Glutamatergic neuron (in vitro differentiated cells): ENCODE results near the gene TCN1. TPM values are rescaled to one million over a fixed set of nuclear protein-coding genes. Genes with fewer than 3 reads are reported as not detected.
"Not testable (repeated sequence)": the region's sequence is repeated elsewhere in the genome, so short reads cannot be mapped to it uniquely, and the experiment has no call there.

Experiments
- DNase-seq: peaks from one replicate; pipeline ENCODE4 v3.0.0; 2022
- H3K27ac Mint-ChIP-seq: one replicate; pipeline ENCODE4 v1.8.0; 2020; ENCODE audit warnings: mild to moderate bottlenecking, mixed read lengths, inconsistent platforms; ENCODE audit not compliant: unreplicated experiment
- H3K27me3 Mint-ChIP-seq: one replicate; pipeline ENCODE4 v1.8.0; 2020; ENCODE audit warnings: mild to moderate bottlenecking, moderate library complexity, mixed read lengths, inconsistent platforms; ENCODE audit not compliant: unreplicated experiment
- H3K36me3 Mint-ChIP-seq: one replicate; pipeline ENCODE4 v1.8.0; 2020; ENCODE audit warnings: mild to moderate bottlenecking, mixed read lengths, inconsistent platforms; ENCODE audit not compliant: unreplicated experiment
- H3K4me1 Mint-ChIP-seq: one replicate; pipeline ENCODE4 v1.8.0; 2020; ENCODE audit warnings: mild to moderate bottlenecking, low read depth, mixed read lengths, inconsistent platforms; ENCODE audit not compliant: unreplicated experiment
- H3K4me3 Mint-ChIP-seq: one replicate; pipeline ENCODE4 v1.8.0; 2020; ENCODE audit warnings: mild to moderate bottlenecking, mixed read lengths, inconsistent platforms; ENCODE audit not compliant: unreplicated experiment
- H3K9me3 Mint-ChIP-seq: one replicate; pipeline ENCODE4 v1.8.0; 2020; ENCODE audit warnings: mild to moderate bottlenecking, moderate library complexity, mixed read lengths, inconsistent platforms; ENCODE audit not compliant: unreplicated experiment
- CTCF ChIP-seq: fragments of 200-600 bp; sonication (generic); IDR thresholded peaks from one replicate; pipeline ENCODE4 v1.5.0; 2021; ENCODE audit not compliant: partially characterized antibody, unreplicated experiment
- total RNA-seq: library from RNA; stranded (reverse); fragmentation: NEBNext Ultra II Directional; extraction: Animal tissue kit (Norgen Biotek cat#: 25700); gene quantifications from one replicate; pipeline ENCODE4 v1.2.1, GENCODE V29; 2021; ENCODE audit not compliant: unreplicated experiment

TCN1 gene
- total RNA-seq, 1 donor from 2014 or later, result not detected

GRCh38 chr11:59839615-59840014 is 26.7 kb downstream of the TCN1 start:
- Mint-ChIP-seq H3K36me3 (no peaks in the 10 kb centered on the region), H3K4me1 (no peaks in the 10 kb centered on the region), H3K4me3 (no peak overlapping the region)

DNA sequence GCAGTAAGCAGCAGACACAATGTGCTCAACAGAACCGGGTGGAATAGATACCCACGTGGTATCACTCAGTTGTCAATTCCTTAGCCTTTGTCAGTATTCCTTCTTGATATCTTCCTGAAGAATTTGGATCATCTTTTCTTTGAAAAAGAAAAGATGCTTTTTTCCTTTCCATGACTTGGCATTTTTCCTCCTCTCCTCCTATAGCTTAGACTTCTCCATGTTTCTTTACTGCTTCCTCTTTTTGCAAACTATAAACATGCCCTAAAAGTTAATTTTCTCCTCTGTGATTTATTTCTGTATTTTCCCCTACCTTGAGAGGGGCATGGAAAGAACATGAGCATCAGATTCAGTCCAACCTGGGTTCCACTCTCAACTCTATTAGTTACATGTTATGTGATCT is 32.7 kb downstream of the TCN1 start:
- DNase-seq, result no peak
- Mint-ChIP-seq H3K27me3 (no peaks in the 10 kb centered on the region), H3K36me3 (no peaks in the 10 kb centered on the region), H3K4me3 (no peak overlapping the region), H3K9me3 (peaks cover 1% of the 10 kb centered on the region), H3K27ac (no peak overlapping the region), H3K4me1 (no peaks in the 10 kb centered on the region)
- no peak for TF ChIP-seq CTCF

More at GRCh38 chr11:59839615-59840014, 26.7 kb downstream of the TCN1 start:
- no peak for TF ChIP-seq CTCF
- no peaks in the 10 kb centered on the region for H3K27me3 Mint-ChIP-seq
- H3K9me3 Mint-ChIP-seq, result peaks cover 1% of the 10 kb centered on the region
- DNase-seq, result no peak
- no peak overlapping the region for H3K27ac Mint-ChIP-seq

DNA sequence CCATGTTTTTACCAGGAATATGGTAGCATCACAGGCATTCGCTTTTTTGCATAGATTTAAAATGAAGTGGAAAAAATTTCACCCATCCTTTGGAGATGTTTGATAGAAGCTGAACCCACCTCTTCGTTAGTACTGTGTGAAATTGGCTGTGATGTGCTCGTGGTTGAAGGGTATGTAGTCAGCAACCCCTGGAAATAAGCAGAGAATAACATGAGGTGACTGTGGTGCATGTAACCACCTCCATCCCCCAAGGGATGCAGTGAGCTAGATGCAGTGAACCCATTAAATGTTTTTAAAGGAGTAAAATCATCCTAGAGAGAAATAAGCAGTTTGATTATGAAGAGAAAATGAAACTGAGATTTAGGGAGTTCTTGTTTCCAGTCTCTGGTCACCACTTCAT is 36.9 kb downstream of the TCN1 start:
- Mint-ChIP-seq H3K36me3 (no peaks in the 10 kb centered on the region), H3K9me3 (no peaks in the 10 kb centered on the region), H3K27ac (no peak overlapping the region), H3K4me1 (no peaks in the 10 kb centered on the region), H3K27me3 (no peaks in the 10 kb centered on the region), H3K4me3 (no peak overlapping the region)
- TF ChIP-seq CTCF, result no peak
- no peak for DNase-seq

DNA sequence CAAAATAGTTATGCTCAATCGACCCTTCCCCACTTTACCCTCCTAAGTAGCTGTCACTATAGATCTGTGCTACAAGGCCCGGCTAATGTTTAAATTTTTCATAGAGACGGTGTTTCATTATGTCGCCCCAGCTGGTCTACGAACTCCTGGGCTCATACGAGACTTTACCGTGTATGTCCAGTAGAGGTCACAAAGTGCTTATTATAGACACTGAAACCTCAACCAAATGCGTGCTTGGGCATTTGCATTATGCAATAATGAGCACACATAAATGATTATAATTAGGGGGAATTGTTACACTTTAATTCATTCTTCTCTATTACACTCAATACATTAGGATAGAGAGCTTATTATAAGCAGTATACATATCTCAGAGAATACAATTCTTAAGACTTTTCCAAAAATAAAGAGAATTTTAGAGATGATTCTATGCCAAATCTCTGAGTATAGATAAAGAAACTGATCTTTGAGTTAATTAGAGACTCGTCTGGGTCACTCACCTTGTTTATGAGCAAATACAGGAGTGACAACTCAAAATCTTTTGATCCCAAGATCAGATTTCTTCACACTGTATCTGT is 43.2 kb downstream of the TCN1 start:
- peak; percentile 67 for TF ChIP-seq CTCF
- H3K27me3 Mint-ChIP-seq, result no peaks in the 10 kb centered on the region
- no peaks in the 10 kb centered on the region for H3K4me1 Mint-ChIP-seq
- no peaks in the 10 kb centered on the region for H3K9me3 Mint-ChIP-seq
- no peak overlapping the region for H3K4me3 Mint-ChIP-seq
- no peak overlapping the region for H3K27ac Mint-ChIP-seq
- peak; percentile 22 for DNase-seq
- H3K36me3 Mint-ChIP-seq, result no peaks in the 10 kb centered on the region

DNA sequence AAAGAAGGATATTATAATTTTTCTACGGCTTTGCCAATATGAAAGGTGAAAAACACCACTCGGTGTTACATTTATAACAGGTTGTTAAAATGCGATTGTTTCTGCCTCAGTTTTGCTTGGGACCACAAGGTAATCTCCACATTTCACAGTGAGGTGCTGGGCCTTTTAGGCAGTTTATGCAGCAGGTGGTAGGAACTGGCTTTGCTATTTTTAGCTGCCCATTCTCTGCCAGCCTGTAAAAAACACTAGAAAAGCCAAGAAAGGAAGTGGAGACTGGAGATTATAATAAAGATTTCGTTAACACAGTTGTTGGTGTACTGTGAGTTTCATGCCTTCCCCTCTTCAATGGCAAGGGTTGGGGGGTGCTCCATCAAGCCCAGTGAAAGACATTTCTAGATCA is 47.7 kb downstream of the TCN1 start:
- no peak for TF ChIP-seq CTCF
- no peaks in the 10 kb centered on the region for H3K9me3 Mint-ChIP-seq
- no peak overlapping the region for H3K4me3 Mint-ChIP-seq
- no peak overlapping the region for H3K27ac Mint-ChIP-seq
- no peaks in the 10 kb centered on the region for H3K27me3 Mint-ChIP-seq
- no peaks in the 10 kb centered on the region for H3K36me3 Mint-ChIP-seq
- DNase-seq, result no peak
- no peaks in the 10 kb centered on the region for H3K4me1 Mint-ChIP-seq

DNA sequence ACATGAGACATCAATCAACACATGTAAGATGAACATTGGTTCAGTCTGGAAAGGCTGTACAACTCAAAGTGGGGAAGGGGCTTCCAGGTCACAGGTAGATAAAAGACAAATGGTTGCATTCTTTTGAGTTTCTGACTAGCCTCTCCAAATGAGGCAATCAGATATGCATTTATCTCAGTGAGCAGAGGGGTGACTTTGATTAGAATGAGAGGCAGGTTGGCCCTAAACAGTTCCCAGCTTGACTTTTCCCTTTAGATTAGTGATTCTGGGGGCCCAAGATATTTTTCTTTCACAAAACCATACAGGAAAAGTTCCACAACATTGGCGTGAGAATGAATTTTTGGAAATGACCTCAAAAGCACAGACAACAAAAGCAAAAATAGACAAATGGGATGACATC is 49.9 kb downstream of the TCN1 start:
- not testable (repeated sequence) for H3K9me3 Mint-ChIP-seq, H3K4me3 Mint-ChIP-seq, H3K27ac Mint-ChIP-seq, H3K27me3 Mint-ChIP-seq, DNase-seq, H3K36me3 Mint-ChIP-seq, H3K4me1 Mint-ChIP-seq
